Lung (tissue), 12 donors: ENCODE data around the gene OLFM2. TPM values are rescaled to one million over a fixed set of nuclear protein-coding genes. Genes with fewer than 3 reads are reported as not detected.

ENCODE experiments used
- ATAC-seq: fragments of 200-7000 bp; cut with Tn5 transposase; one replicate; pipeline ENCODE4 v1.9.1; 2020; ENCODE audit warnings: moderate number of reproducible peaks; ENCODE audit not compliant: insufficient read depth, low FRiP score
- DNase-seq, 3 donors: peaks; one replicate each; pipeline ENCODE4 v3.0.0-alpha.2; 2013 to 2017
- H3K27ac ChIP-seq, 2 donors: one replicate each; pipeline ENCODE4 v1.5.1; 2013; ENCODE audit warnings: mild to moderate bottlenecking in 2 of 2, moderate library complexity in 2 of 2, control low read depth in 1 of 2, inconsistent platforms in 1 of 2, low read depth in 1 of 2, low read length in 1 of 2
- H3K27me3 ChIP-seq, 3 donors: one replicate each; pipeline ENCODE4 v1.5.1; 2013; ENCODE audit warnings: low read length in 2 of 3; ENCODE audit not compliant: control insufficient read depth in 3 of 3, insufficient read depth in 3 of 3
- H3K36me3 ChIP-seq, 4 donors: one replicate each; pipeline ENCODE4 v1.5.1; 2013; ENCODE audit warnings: low read length in 4 of 4, mild to moderate bottlenecking in 1 of 4, moderate library complexity in 1 of 4; ENCODE audit not compliant: control insufficient read depth in 4 of 4, insufficient read depth in 4 of 4
- H3K4me1 ChIP-seq, 5 donors: one replicate each; pipeline ENCODE4 v1.5.1; 2013; ENCODE audit warnings: low read length in 5 of 5, mild to moderate bottlenecking in 2 of 5, moderate library complexity in 1 of 5; ENCODE audit not compliant: control insufficient read depth in 5 of 5, insufficient read depth in 5 of 5
- H3K4me3 ChIP-seq: one replicate; pipeline ENCODE4 v1.5.1; 2013; ENCODE audit warnings: mild to moderate bottlenecking, control low read depth, moderate library complexity
- H3K9ac ChIP-seq, 2 donors: one replicate each; pipeline ENCODE4 v1.5.1; 2013; ENCODE audit warnings: low read length in 2 of 2, control low read depth in 1 of 2; ENCODE audit not compliant: insufficient read depth in 1 of 2
- H3K9me3 ChIP-seq, 4 donors: one replicate each; pipeline ENCODE4 v1.5.1; 2013; ENCODE audit warnings: low read length in 3 of 4, mild to moderate bottlenecking in 1 of 4, moderate library complexity in 1 of 4; ENCODE audit not compliant: control insufficient read depth in 4 of 4, insufficient read depth in 3 of 4
- WGBS, 2 donors: extraction: QIAGEN DNeasy Blood & Tissue Kit; methylation state at CpG; one replicate each; pipeline ENCODE4 v1.1.7; 2013; 5-methylcytosine and 5-hydroxymethylcytosine counted together
- polyA plus RNA-seq, 2 donors: library from polyadenylated mRNA; stranded (reverse); fragments of 200-250 nt; gene quantifications; one replicate each; pipeline ENCODE4 v1.2.1, GENCODE V29; 2013
- total RNA-seq, 2 donors: library from RNA; depleted of rRNA in 1 of 2; stranded (reverse); fragments of >200 nt in 1 of 2; gene quantifications; one replicate each; pipeline ENCODE4 v1.2.1, GENCODE V29; 2014 to 2021
- TF ChIP-seq, protein P1 (sequence below): IDR thresholded peaks from 2 replicates; pipeline ENCODE4 v1.5.1; 2012; ENCODE audit warnings: mild to moderate bottlenecking; ENCODE audit errors: control extremely low read depth, extremely low read depth
- donor health status: control.
- donor health status: control.
- donor health status: Bipolar disorder and iron deficiency.
- donor health status: healthy.
- donor health status: DM: yes; HTN: yes; CAD: no.

The OLFM2 gene
- total and polyA plus RNA-seq, 4 donors = 2.2 to 14.3 (median 8.8) TPM

DNA sequence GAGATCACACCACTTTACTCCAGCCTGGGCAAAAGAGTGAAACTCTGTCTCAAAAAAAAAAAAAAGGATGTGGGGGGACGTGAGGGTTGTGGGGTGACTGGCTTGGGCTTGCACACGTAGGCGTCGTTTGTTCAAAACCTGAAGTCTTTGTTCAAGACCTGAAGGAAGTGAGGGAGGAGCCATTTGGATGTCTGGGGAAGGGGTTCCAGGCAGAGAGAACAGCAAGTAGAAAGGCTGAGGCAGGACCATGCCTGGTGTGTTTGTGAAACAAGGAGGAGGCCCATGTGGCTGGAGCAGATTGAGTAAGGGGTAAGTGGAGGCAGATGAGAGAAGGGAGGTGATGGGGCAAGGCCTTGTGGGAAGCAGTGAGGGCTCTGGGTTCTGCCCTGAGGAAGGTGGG, 73.4 kb downstream of the OLFM2 start:
- no peaks in the 10 kb centered on the region for H3K36me3 ChIP-seq
- no peak overlapping the region for H3K9ac ChIP-seq
- TF ChIP-seq, protein P1, sequence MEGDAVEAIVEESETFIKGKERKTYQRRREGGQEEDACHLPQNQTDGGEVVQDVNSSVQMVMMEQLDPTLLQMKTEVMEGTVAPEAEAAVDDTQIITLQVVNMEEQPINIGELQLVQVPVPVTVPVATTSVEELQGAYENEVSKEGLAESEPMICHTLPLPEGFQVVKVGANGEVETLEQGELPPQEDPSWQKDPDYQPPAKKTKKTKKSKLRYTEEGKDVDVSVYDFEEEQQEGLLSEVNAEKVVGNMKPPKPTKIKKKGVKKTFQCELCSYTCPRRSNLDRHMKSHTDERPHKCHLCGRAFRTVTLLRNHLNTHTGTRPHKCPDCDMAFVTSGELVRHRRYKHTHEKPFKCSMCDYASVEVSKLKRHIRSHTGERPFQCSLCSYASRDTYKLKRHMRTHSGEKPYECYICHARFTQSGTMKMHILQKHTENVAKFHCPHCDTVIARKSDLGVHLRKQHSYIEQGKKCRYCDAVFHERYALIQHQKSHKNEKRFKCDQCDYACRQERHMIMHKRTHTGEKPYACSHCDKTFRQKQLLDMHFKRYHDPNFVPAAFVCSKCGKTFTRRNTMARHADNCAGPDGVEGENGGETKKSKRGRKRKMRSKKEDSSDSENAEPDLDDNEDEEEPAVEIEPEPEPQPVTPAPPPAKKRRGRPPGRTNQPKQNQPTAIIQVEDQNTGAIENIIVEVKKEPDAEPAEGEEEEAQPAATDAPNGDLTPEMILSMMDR = no peak
- no peak overlapping the region for H3K27ac ChIP-seq
- H3K4me3 ChIP-seq = no peak overlapping the region
- H3K9me3 ChIP-seq = no peaks in the 10 kb centered on the region
- no peaks in the 10 kb centered on the region for H3K27me3 ChIP-seq
- WGBS, 2 donors = 62 to 63% methylated on average over 4 of the region's 4 CpGs
- ATAC-seq (no peak), DNase-seq (no peak)
- no peaks in the 10 kb centered on the region for H3K4me1 ChIP-seq

DNA sequence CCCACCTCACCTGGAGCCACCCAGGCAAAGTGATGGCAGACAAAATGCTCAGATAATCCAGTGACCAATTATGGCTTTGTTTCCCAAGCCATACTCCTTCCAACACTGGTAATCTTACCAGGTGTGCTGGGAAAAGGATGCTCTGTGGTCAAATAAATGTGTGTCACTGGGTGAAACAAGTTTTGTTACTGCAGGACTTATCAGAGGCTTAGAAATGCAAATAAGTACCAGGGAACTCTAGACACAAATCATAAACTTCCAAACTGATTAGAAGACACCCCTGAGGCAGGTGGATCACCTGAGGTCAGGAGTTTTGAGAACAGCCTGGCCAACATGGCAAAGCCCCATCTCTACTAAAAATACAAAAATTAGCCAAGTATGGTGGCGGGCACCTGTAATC, 74.8 kb downstream of the OLFM2 start:
- WGBS, 2 donors = 100% methylated on average over 1 of the region's 1 CpG
- no peak for DNase-seq
- H3K36me3 ChIP-seq = peaks cover 0 to 2% (median 0%) of the 10 kb centered on the region in 4 donors
- H3K9ac ChIP-seq = no peak overlapping the region
- no peaks in the 10 kb centered on the region for H3K9me3 ChIP-seq
- H3K4me1 ChIP-seq = peaks cover 0 to 2% (median 0%) of the 10 kb centered on the region in 5 donors
- ATAC-seq = no peak
- no peaks in the 10 kb centered on the region for H3K27me3 ChIP-seq
- H3K4me3 ChIP-seq = no peak overlapping the region
- H3K27ac ChIP-seq = no peak overlapping the region
- TF ChIP-seq, protein P1 = no peak

DNA sequence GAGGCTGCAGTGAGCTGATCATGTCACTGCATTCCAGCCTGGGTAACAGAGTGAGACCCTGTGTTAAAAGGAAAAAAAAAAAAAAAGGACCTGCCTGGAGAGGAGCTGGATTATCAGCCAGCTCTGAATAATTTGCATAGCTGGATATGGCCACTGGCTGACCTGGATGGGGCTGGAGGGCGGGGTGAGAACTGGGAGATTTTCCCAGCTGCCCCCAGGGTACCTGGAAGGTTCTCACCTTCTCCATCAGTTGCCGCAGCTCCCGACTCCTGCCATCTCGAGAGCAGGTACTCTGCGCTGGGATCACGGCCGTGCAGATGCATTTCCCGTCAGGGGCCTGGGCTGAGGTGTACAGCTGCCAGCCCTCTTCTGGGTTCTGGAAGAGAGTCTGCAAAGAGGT, 75.9 kb downstream of the OLFM2 start:
- no peaks in the 10 kb centered on the region for H3K27me3 ChIP-seq
- WGBS, 2 donors = 76 to 81% methylated on average over 8 of the region's 8 CpGs
- no peak overlapping the region for H3K4me3 ChIP-seq
- peaks cover 0 to 2% (median 0%) of the 10 kb centered on the region in 5 donors for H3K4me1 ChIP-seq
- H3K27ac ChIP-seq = no peak overlapping the region
- no peak for DNase-seq
- H3K9ac ChIP-seq = no peak overlapping the region
- TF ChIP-seq, protein P1 = no peak
- ATAC-seq = no peak
- H3K36me3 ChIP-seq = peaks cover 0 to 2% (median 0%) of the 10 kb centered on the region in 4 donors
- H3K9me3 ChIP-seq = no peaks in the 10 kb centered on the region

DNA sequence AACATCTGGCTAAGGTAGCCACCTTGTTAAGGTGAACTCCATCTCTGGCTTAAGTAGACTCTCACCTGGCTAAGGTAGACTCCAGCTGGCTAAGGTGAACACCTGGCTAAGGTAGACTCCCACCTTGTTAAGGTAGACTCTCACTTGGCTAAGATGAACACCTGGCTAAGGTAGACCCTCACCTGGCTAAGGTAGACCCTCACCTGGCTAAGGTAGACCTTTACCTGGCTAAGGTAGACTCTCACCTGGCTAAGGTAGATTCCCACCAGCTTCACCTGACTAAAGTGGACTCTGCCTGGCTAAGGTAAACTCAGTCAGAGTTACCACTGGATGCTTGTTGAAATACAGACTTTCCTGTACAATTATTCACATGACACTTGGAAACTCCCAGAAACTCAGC, 77.5 kb downstream of the OLFM2 start:
- Histone ChIP-seq H3K4me3 (no peak overlapping the region), H3K27ac (no peak overlapping the region), H3K4me1 (peaks cover 0 to 2% (median 0%) of the 10 kb centered on the region in 5 donors), H3K9ac (no peak overlapping the region), H3K27me3 (no peaks in the 10 kb centered on the region), H3K36me3 (peaks cover 0 to 6% (median 0%) of the 10 kb centered on the region in 4 donors), H3K9me3 (no peaks in the 10 kb centered on the region)
- ATAC-seq = no peak
- DNase-seq = no peak
- TF ChIP-seq, protein P1 = no peak
